A673 (cell line): ENCODE data around the gene NIT1. TPM values are rescaled to one million over a fixed set of nuclear protein-coding genes. Genes with fewer than 3 reads are reported as not detected.

Experiments used
- BruUV-seq: library from RNA; stranded (reverse); fragments of 400-500 nt; replicated peaks from 2 replicates; lab custom pipeline; 2021; lab: Mats Ljungman, UMichigan
- CTCF ChIA-PET: fragments of 300-600 bp; sonication (Branson Sonifier 250); formaldehyde crosslinking; loops from one replicate; lab custom pipeline; 2022; ENCODE audit warnings: antibody characterized with exemption; lab: Charles Lee
- POLR2A ChIA-PET: fragments of 300-600 bp; sonication (Branson Sonifier 250); formaldehyde crosslinking; loops from one replicate; lab custom pipeline; 2022; ENCODE audit warnings: antibody characterized with exemption; ENCODE audit not compliant: low non-redundant PET; lab: Charles Lee
- DNase-seq: peaks from one replicate; pipeline ENCODE4 v3.0.0-alpha.2; 2015; ENCODE audit warnings: low spot score
- H3K27ac ChIP-seq: fragments of 200-600 bp; sonication (generic); 2 replicates; pipeline ENCODE4 v1.5.1; 2016; ENCODE audit warnings: mixed run types, low read depth, mild to moderate bottlenecking, mixed read lengths, antibody characterized with exemption, low read length; ENCODE audit not compliant: poor library complexity, severe bottlenecking
- H3K27me3 ChIP-seq: fragments of 200-600 bp; sonication (generic); replicated peaks from 2 replicates; pipeline ENCODE4 v1.6.1; 2017; ENCODE audit warnings: mixed run types, low read depth, mild to moderate bottlenecking, mixed read lengths, antibody characterized with exemption, low read length; ENCODE audit not compliant: insufficient read depth, poor library complexity
- H3K36me3 ChIP-seq: fragments of 200-600 bp; sonication (generic); 2 replicates; pipeline ENCODE4 v1.6.1; 2016; ENCODE audit warnings: mixed run types, mild to moderate bottlenecking, mixed read lengths, antibody characterized with exemption, low read length; ENCODE audit not compliant: insufficient read depth, poor library complexity, severe bottlenecking
- H3K4me1 ChIP-seq: fragments of 200-600 bp; sonication (generic); 2 replicates; pipeline ENCODE4 v1.6.1; 2017; ENCODE audit warnings: mixed run types, mild to moderate bottlenecking, mixed read lengths, antibody characterized with exemption, low read length; ENCODE audit not compliant: insufficient read depth, poor library complexity, severe bottlenecking
- H3K4me3 ChIP-seq: fragments of 200-600 bp; sonication (generic); 2 replicates; pipeline ENCODE4 v1.5.1; 2016; ENCODE audit warnings: low read depth, mixed run types, mild to moderate bottlenecking, mixed read lengths, low read length; ENCODE audit not compliant: poor library complexity, severe bottlenecking
- H3K9me3 ChIP-seq: fragments of 200-600 bp; sonication (generic); 2 replicates; pipeline ENCODE4 v1.6.1; 2016; ENCODE audit warnings: mixed run types, low read depth, mild to moderate bottlenecking, mixed read lengths, antibody characterized with exemption, low read length; ENCODE audit not compliant: poor library complexity, severe bottlenecking
- EZH2 ChIP-seq: fragments of 200-600 bp; sonication (generic); IDR thresholded peaks from 2 replicates; pipeline ENCODE4 v1.6.1; 2017; ENCODE audit warnings: borderline replicate concordance, low read depth, mild to moderate bottlenecking, mixed read lengths, antibody characterized with exemption, low read length; ENCODE audit not compliant: poor library complexity, severe bottlenecking
- intact Hi-C: fragments of 100-400 bp; cut with micrococcal nuclease; formaldehyde crosslinking; loops from one replicate; pipeline ENCODE4 v1.10.0; 2022; ENCODE audit not compliant: unreplicated experiment
- total RNA-seq: library from RNA; stranded (reverse); gene quantifications from 2 replicates; pipeline ENCODE4 v1.2.3, GENCODE V29; 2021
- TF ChIP-seq, protein P1 (sequence below): fragments of 300-800, 200-600 bp; sonication (generic); conservative IDR thresholded peaks from 2 replicates; pipeline ENCODE4 v1.5.1; 2017; ENCODE audit warnings: low read depth, mild to moderate bottlenecking, antibody characterized with exemption, low read length, moderate library complexity, mixed read lengths

Gene NIT1
- total RNA-seq, 1 experiment from 2014 or later: 29.3 TPM

GRCh38 chr1:161119092-161119903 is 1.4 kb downstream of the NIT1 start:
- TF ChIP-seq, protein P1, sequence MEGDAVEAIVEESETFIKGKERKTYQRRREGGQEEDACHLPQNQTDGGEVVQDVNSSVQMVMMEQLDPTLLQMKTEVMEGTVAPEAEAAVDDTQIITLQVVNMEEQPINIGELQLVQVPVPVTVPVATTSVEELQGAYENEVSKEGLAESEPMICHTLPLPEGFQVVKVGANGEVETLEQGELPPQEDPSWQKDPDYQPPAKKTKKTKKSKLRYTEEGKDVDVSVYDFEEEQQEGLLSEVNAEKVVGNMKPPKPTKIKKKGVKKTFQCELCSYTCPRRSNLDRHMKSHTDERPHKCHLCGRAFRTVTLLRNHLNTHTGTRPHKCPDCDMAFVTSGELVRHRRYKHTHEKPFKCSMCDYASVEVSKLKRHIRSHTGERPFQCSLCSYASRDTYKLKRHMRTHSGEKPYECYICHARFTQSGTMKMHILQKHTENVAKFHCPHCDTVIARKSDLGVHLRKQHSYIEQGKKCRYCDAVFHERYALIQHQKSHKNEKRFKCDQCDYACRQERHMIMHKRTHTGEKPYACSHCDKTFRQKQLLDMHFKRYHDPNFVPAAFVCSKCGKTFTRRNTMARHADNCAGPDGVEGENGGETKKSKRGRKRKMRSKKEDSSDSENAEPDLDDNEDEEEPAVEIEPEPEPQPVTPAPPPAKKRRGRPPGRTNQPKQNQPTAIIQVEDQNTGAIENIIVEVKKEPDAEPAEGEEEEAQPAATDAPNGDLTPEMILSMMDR: peak; percentile 57
- TF ChIP-seq EZH2: no peak
- Histone ChIP-seq H3K36me3 (peaks cover 46% of the 10 kb centered on the region), H3K4me3 (peak overlapping the region; percentile 86), H3K27ac (peak overlapping the region; percentile 93), H3K9me3 (no peaks in the 10 kb centered on the region), H3K4me1 (peaks cover 12% of the 10 kb centered on the region), H3K27me3 (no peaks in the 10 kb centered on the region)
- CTCF ChIA-PET: interaction anchor here (0.5 to 0.7 kb wide), 2 partner anchors 22 to 84 kb away, joined by 3 to 8 read pairs; no protein-coding TSS in a partner anchor
- POLR2A ChIA-PET: no interaction called here
- no TSS peak for BruUV-seq
- intact Hi-C loops: no loop called here
- peak; percentile 72 for DNase-seq

DNA sequence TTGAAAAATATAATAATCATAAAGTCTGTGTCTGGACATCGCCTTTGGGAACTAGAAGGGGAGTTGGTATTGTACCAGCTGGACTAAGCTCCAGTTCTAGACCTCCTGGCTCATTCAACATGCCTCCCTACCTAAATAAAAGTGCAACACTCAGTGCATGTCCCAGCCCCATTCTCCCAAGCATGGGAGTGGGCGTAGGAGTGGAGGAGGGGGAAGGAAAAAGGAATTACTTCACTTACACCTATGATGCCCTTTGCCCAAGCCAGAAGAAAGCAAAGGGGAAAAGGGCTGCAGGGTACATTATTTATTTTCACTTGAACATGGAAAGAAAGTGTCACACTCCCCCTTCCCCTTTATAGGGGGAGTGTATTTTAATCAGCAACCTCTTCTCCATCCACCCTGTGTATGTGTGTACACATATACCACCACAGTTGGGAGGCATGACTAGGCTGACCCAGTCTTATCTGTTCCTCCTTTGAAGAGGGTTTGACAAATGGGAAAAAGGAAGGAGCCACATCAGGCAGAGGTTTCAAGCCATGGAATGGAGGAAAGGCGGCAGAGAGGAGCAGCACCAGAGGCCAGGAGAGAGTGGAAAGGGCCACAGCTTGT is 3.2 kb downstream of the NIT1 start:
- no peaks in the 10 kb centered on the region for H3K27me3 ChIP-seq
- no peaks in the 10 kb centered on the region for H3K9me3 ChIP-seq
- no peak for TF ChIP-seq EZH2
- TF ChIP-seq, protein P1: no peak
- H3K36me3 ChIP-seq: peaks cover 56% of the 10 kb centered on the region
- H3K27ac ChIP-seq: no peak overlapping the region
- intact Hi-C loops: no loop called here
- BruUV-seq: no TSS peak
- peaks cover 12% of the 10 kb centered on the region for H3K4me1 ChIP-seq
- ChIA-PET CTCF (no interaction called here), POLR2A (interaction anchor here (0.6 kb wide), 1 partner anchor 137 kb away, joined by 21 read pairs; the partner anchor contains the start of gene PCP4L1)
- no peak for DNase-seq
- H3K4me3 ChIP-seq: no peak overlapping the region

- Histone ChIP-seq H3K27ac (no peak overlapping the region), H3K4me3 (no peak overlapping the region), H3K9me3 (no peaks in the 10 kb centered on the region), H3K36me3 (peaks cover 59% of the 10 kb centered on the region), H3K27me3 (no peaks in the 10 kb centered on the region), H3K4me1 (peaks cover 12% of the 10 kb centered on the region)
- intact Hi-C loops: no loop called here
- CTCF ChIA-PET: no interaction called here
- POLR2A ChIA-PET: interaction anchor here (0.7 kb wide), 1 partner anchor 77 kb away, joined by 5 read pairs; the partner anchor contains the start of gene ADAMTS4
- TF ChIP-seq EZH2: no peak
- TF ChIP-seq, protein P1: no peak
- DNase-seq: no peak
- BruUV-seq: no TSS peak
Observed at GRCh38 chr1:161121834-161122233, 3.9 kb downstream of the NIT1 start.
